Dermis blood vessel endothelial cell (primary cell): ENCODE results near the gene LCE3B. TPM values are rescaled to one million over a fixed set of nuclear protein-coding genes. Genes with fewer than 3 reads are reported as not detected.

Experiments
- DNase-seq: peaks from one replicate; pipeline ENCODE4 v3.0.0; 2010
- total RNA-seq: library from RNA; depleted of rRNA; stranded (reverse); fragments of >200 nt; gene quantifications from 2 replicates; pipeline ENCODE4 v1.2.3, GENCODE V29; 2014

The LCE3B gene
- total RNA-seq, 1 donor from 2014 or later = not detected

DNA sequence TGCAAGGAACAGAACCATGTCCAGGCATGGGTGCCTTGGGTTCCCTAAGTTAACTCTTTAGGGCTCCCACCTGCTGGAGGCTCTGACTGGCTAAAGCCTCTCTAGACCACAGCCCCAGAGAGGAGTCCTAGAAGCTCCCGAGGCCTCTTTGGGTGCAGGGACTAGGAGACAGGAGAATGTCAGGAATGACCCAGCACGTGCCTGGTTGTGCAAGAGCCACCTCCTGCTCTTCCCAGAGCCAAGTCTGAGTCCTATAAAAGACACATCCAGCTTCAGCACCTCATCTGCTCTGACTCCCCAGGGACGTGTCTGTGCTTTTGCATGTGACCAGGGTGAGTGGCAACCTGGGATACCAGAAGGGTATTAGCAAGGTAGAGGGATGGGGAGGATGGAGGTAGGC lies 49.5 kb downstream of the LCE3B start, which contains the start of gene LCE2D:
Gene LCE2D, plus strand, starts transcription at position 283 of the 400 bp plus-strand sequence. CDS start 726 bp downstream, outside the sequence.
- DNase-seq = no peak

Other genes with a start within 250 kb of the LCE3B start
- not detected in 2 replicates for gene CRNN, start 199.5 kb upstream of the LCE3B start, total RNA-seq
- gene LCE5A, start 103.0 kb upstream of the LCE3B start, total RNA-seq = not detected in 2 replicates
- not detected in 2 replicates for gene CRCT1, start 99.3 kb upstream of the LCE3B start, total RNA-seq
- not detected in 2 replicates for gene LCE3E, start 47.0 kb upstream of the LCE3B start, total RNA-seq
- not detected in 2 replicates for gene LCE3D, start 33.3 kb upstream of the LCE3B start, total RNA-seq
- not detected in 2 replicates for gene LCE3C, start 13.6 kb upstream of the LCE3B start, total RNA-seq
- not detected in 2 replicates for gene LCE3A, start 9.3 kb downstream of the LCE3B start, total RNA-seq
- not detected in 2 replicates for gene LCE2D, start 49.6 kb downstream of the LCE3B start, total RNA-seq
- not detected in 2 replicates for gene LCE2C, start 61.5 kb downstream of the LCE3B start, total RNA-seq
- gene LCE2B, start 72.3 kb downstream of the LCE3B start, total RNA-seq = not detected in 2 replicates
- not detected in 2 replicates for gene LCE2A, start 84.5 kb downstream of the LCE3B start, total RNA-seq
- gene LCE4A, start 94.3 kb downstream of the LCE3B start, total RNA-seq = not detected in 2 replicates
- not detected in 2 replicates for gene KPRP, start 144.2 kb downstream of the LCE3B start, total RNA-seq
- not detected in 2 replicates for gene LCE1F, start 161.3 kb downstream of the LCE3B start, total RNA-seq
- gene LCE1E, start 172.4 kb downstream of the LCE3B start, total RNA-seq = not detected in 2 replicates
- not detected in 2 replicates for gene LCE1D, start 182.9 kb downstream of the LCE3B start, total RNA-seq
- gene LCE1C, start 192.8 kb downstream of the LCE3B start, total RNA-seq = not detected in 2 replicates
- not detected in 2 replicates for gene LCE1B, start 198.2 kb downstream of the LCE3B start, total RNA-seq
- gene LCE1A, start 213.7 kb downstream of the LCE3B start, total RNA-seq = not detected in 2 replicates
- gene LCE6A, start 229.0 kb downstream of the LCE3B start, total RNA-seq = not detected in 2 replicates
- not detected in 2 replicates for gene LCE7A, start 246.2 kb downstream of the LCE3B start, total RNA-seq